CD14-positive monocyte (primary cell): Measurements from ENCODE around the gene ZFAND2B. TPM values are rescaled to one million over a fixed set of nuclear protein-coding genes. Genes with fewer than 3 reads are reported as not detected.
A peak's percentile ranks its signal among the peaks of the same experiment; 100 is the strongest.

Experiments
- DNase-seq, 3 donors: peaks; one replicate each; pipeline ENCODE4 v3.0.0-alpha.2; 2011 to 2022
- H2AFZ ChIP-seq: 2 replicates; pipeline ENCODE4 v1.6.0; 2012; ENCODE audit warnings: mild to moderate bottlenecking, low read depth, low read length, inconsistent platforms; ENCODE audit not compliant: insufficient read depth, poor library complexity, severe bottlenecking
- H3K27ac ChIP-seq, 2 donors: 1 replicate in 1 of 2; 2 replicates in 1 of 2; pipeline ENCODE4 v1.5.1; 2012 to 2013; ENCODE audit warnings: low read length in 2 of 2, control low read depth in 1 of 2, inconsistent platforms in 1 of 2, low read depth in 1 of 2, mild to moderate bottlenecking in 1 of 2
- H3K27me3 ChIP-seq, 2 donors: one replicate each; pipeline versions ENCODE4 v1.6.0 to v1.6.1; 2011 to 2013; ENCODE audit warnings: low read length in 2 of 2; ENCODE audit not compliant: control insufficient read depth in 2 of 2, insufficient read depth in 2 of 2
- H3K36me3 ChIP-seq, 2 donors: replicated peaks in 1 of 2; 1 replicate in 1 of 2; 2 replicates in 1 of 2; pipeline versions ENCODE4 v1.5.1 to v1.6.1; 2012 to 2013; ENCODE audit warnings: low read length in 2 of 2, control low read depth in 1 of 2, inconsistent platforms in 1 of 2, mild to moderate bottlenecking in 1 of 2; ENCODE audit not compliant: insufficient read depth in 2 of 2, control insufficient read depth in 1 of 2
- H3K4me1 ChIP-seq, 2 donors: 1 replicate in 1 of 2; 2 replicates in 1 of 2; pipeline versions ENCODE4 v1.5.1 to v1.6.1; 2012 to 2013; ENCODE audit warnings: low read length in 2 of 2, control low read depth in 1 of 2, inconsistent platforms in 1 of 2, mild to moderate bottlenecking in 1 of 2, moderate library complexity in 1 of 2; ENCODE audit not compliant: insufficient read depth in 2 of 2, control insufficient read depth in 1 of 2
- H3K4me2 ChIP-seq: replicated peaks from 2 replicates; pipeline ENCODE3; 2012; ENCODE audit warnings: low read length, moderate library complexity, mild to moderate bottlenecking; ENCODE audit not compliant: poor library complexity, severe bottlenecking; ENCODE audit errors: extremely low read depth
- H3K4me3 ChIP-seq, 3 experiments: fragments of 200-600 bp in 1 of 3; sonication (generic) in 1 of 3; replicated peaks in 1 of 3; 1 replicate in 2 of 3; 2 replicates in 1 of 3; pipeline ENCODE4 v1.5.1; 2011 to 2013; ENCODE audit warnings: low read length in 3 of 3, mild to moderate bottlenecking in 3 of 3, control low read depth in 2 of 3, low read depth in 2 of 3, inconsistent platforms in 1 of 3, moderate library complexity in 1 of 3
- H3K79me2 ChIP-seq: 2 replicates; pipeline ENCODE4 v1.6.0; 2012; ENCODE audit warnings: mild to moderate bottlenecking, control low read depth, inconsistent platforms, low read length, moderate library complexity; ENCODE audit not compliant: insufficient read depth
- H3K9ac ChIP-seq: 2 replicates; pipeline ENCODE4 v1.6.0; 2017; ENCODE audit warnings: low read length, mild to moderate bottlenecking; ENCODE audit not compliant: insufficient read depth, poor library complexity, severe bottlenecking
- H3K9me3 ChIP-seq, 2 donors: replicated peaks in 1 of 2; 1 replicate in 1 of 2; 2 replicates in 1 of 2; pipeline versions ENCODE4 v1.5.1 to v1.6.1; 2012 to 2013; ENCODE audit warnings: low read length in 2 of 2, control low read depth in 1 of 2; ENCODE audit not compliant: control insufficient read depth in 1 of 2, insufficient read depth in 1 of 2
- H4K20me1 ChIP-seq: 2 replicates; pipeline ENCODE4 v1.6.0; 2012; ENCODE audit warnings: mild to moderate bottlenecking, low read length, control low read depth, moderate library complexity; ENCODE audit not compliant: insufficient read depth
- H3K27ac Mint-ChIP-seq, 7 donors: one replicate each; pipeline ENCODE4 v1.8.0; 2020; ENCODE audit warnings: mild to moderate bottlenecking in 7 of 7, mixed read lengths in 7 of 7, moderate library complexity in 6 of 7, inconsistent platforms in 2 of 7
- H3K27me3 Mint-ChIP-seq, 3 donors: one replicate each; pipeline ENCODE4 v1.8.0; 2021 to 2022; ENCODE audit warnings: low read depth in 3 of 3, mild to moderate bottlenecking in 3 of 3, mixed read lengths in 3 of 3, moderate library complexity in 3 of 3, inconsistent platforms in 1 of 3
- H3K36me3 Mint-ChIP-seq, 2 donors: one replicate each; pipeline ENCODE4 v1.8.0; 2020; ENCODE audit warnings: mixed read lengths in 2 of 2, inconsistent platforms in 1 of 2, mild to moderate bottlenecking in 1 of 2
- H3K4me1 Mint-ChIP-seq: one replicate; pipeline ENCODE4 v1.8.0; 2020; ENCODE audit warnings: mild to moderate bottlenecking, mixed read lengths
- H3K4me3 Mint-ChIP-seq, 2 donors: one replicate each; pipeline ENCODE4 v1.8.0; 2020; ENCODE audit warnings: mild to moderate bottlenecking in 2 of 2, mixed read lengths in 2 of 2, moderate library complexity in 1 of 2
- H3K9me3 Mint-ChIP-seq, 7 donors: one replicate each; pipeline ENCODE4 v1.8.0; 2020 to 2022; ENCODE audit warnings: mixed read lengths in 7 of 7, mild to moderate bottlenecking in 6 of 7, moderate library complexity in 6 of 7, inconsistent platforms in 2 of 7
- CTCF ChIP-seq: fragments of 200-600 bp; IDR thresholded peaks from one replicate; pipeline ENCODE4 v1.8.0; 2022; ENCODE audit warnings: antibody characterized with exemption, mild to moderate bottlenecking
- WGBS: methylation state at CpG from one replicate; pipeline ENCODE4 v1.1.5; 2013; ENCODE audit warnings: missing lambda C conversion rate; ENCODE audit not compliant: insufficient coverage; 5-methylcytosine and 5-hydroxymethylcytosine counted together
- intact Hi-C, 2 donors: fragments of 100-400 bp; cut with micrococcal nuclease; formaldehyde crosslinking; loops; one replicate each; pipeline versions ENCODE4 v1.15.0 to v1.15.1; 2023
- polyA plus RNA-seq, 3 donors: library from polyadenylated mRNA; depleted of rRNA in 1 of 3; unstranded in 2 of 3; stranded (reverse) in 1 of 3; fragments of 300-500 nt in 2 of 3; fragments of >200 nt in 1 of 3; fragmentation: Illumina TruSeq in 2 of 3; gene quantifications; 1 replicate in 2 of 3; 2 replicates in 1 of 3; pipeline ENCODE4 v1.2.3, GENCODE V29; 2012 to 2021

Gene ZFAND2B
- polyA plus RNA-seq, 3 donors = 45.7 to 98.9 (median 53.2) TPM

- 26% methylated on average over 22 of the region's 22 CpGs for WGBS
- peak overlapping the region; percentile 79 to 86 for H3K4me3 Mint-ChIP-seq
- Histone ChIP-seq H3K27ac (peak overlapping the region; percentile 72 to 91), H3K9ac (peak overlapping the region; percentile 78), H3K4me2 (peak overlapping the region; percentile 91), H3K4me1 (peaks cover 19 to 21% of the 10 kb centered on the region in 2 donors), H3K36me3 (peaks cover 16 to 31% of the 10 kb centered on the region in 2 donors), H2AFZ (peak overlapping the region; percentile 93), H3K27me3 (no peaks in the 10 kb centered on the region), H3K4me3 (peak overlapping the region; percentile 78 to 85 (median 83)), H4K20me1 (peaks cover 10% of the 10 kb centered on the region), H3K79me2 (no peaks in the 10 kb centered on the region), H3K9me3 (peaks cover 0 to 4% of the 10 kb centered on the region in 2 donors)
- H3K36me3 Mint-ChIP-seq = peaks cover 26 to 35% of the 10 kb centered on the region in 2 donors
- peaks cover under 1 to 2% (median 2%) of the 10 kb centered on the region in 3 donors for H3K27me3 Mint-ChIP-seq
- intact Hi-C loops = loop anchor here in 1 of 2 donors (2.0 kb wide), 1 partner anchor 29 kb away; the partner anchor contains the start of gene RETREG2
- peak overlapping the region in 6 of 7 donors; percentile 81 to 89 (median 86) for H3K27ac Mint-ChIP-seq
- peaks cover 39% of the 10 kb centered on the region for H3K4me1 Mint-ChIP-seq
- no peak for DNase-seq
- H3K9me3 Mint-ChIP-seq = peaks cover 2 to 8% (median 4%) of the 10 kb centered on the region in 7 donors
- TF ChIP-seq CTCF = no peak
Measured at GRCh38 chr2:219207134-219207883, 727 bp downstream of the ZFAND2B start.

- H3K79me2 ChIP-seq = no peaks in the 10 kb centered on the region
- H3K27ac Mint-ChIP-seq = peak overlapping the region in 3 of 7 donors; percentile 22 to 87 (median 86)
- H3K4me2 ChIP-seq = peak overlapping the region; percentile 91
- H4K20me1 ChIP-seq = peaks cover 10% of the 10 kb centered on the region
- peaks cover 39% of the 10 kb centered on the region for H3K4me1 Mint-ChIP-seq
- no peak overlapping the region for H3K9ac ChIP-seq
- H3K4me3 ChIP-seq = no peak overlapping the region
- WGBS = 64% methylated on average over 10 of the region's 17 CpGs
- peaks cover 2 to 8% (median 4%) of the 10 kb centered on the region in 7 donors for H3K9me3 Mint-ChIP-seq
- no peak for DNase-seq
- peaks cover 16 to 31% of the 10 kb centered on the region in 2 donors for H3K36me3 ChIP-seq
- TF ChIP-seq CTCF = no peak
- peak overlapping the region; percentile 30 to 86 for H3K4me3 Mint-ChIP-seq
- H3K27me3 ChIP-seq = no peaks in the 10 kb centered on the region
- intact Hi-C loops = loop anchor here in 1 of 2 donors (2.0 kb wide), 1 partner anchor 29 kb away; the partner anchor contains the start of gene RETREG2
- H3K36me3 Mint-ChIP-seq = peaks cover 30 to 40% of the 10 kb centered on the region in 2 donors
- peaks cover 0 to 2% (median 0%) of the 10 kb centered on the region in 3 donors for H3K27me3 Mint-ChIP-seq
- peaks cover 0 to 4% of the 10 kb centered on the region in 2 donors for H3K9me3 ChIP-seq
- no peak overlapping the region for H3K27ac ChIP-seq
- peaks cover 19 to 21% of the 10 kb centered on the region in 2 donors for H3K4me1 ChIP-seq
- H2AFZ ChIP-seq = no peak overlapping the region
Measured at GRCh38 chr2:219207884-219208740, 1.5 kb downstream of the ZFAND2B start.
